Keratinocyte (primary cell): ENCODE results near the gene CCDC9B. TPM values are rescaled to one million over a fixed set of nuclear protein-coding genes. Genes with fewer than 3 reads are reported as not detected.

Source experiments
- DNase-seq: peaks from one replicate; pipeline ENCODE4 v3.0.0-alpha.2; 2011; ENCODE audit warnings: low read depth, missing footprints, low spot score
- FAIRE-seq: peaks from 2 replicates; lab custom pipeline; 2011; peaks lifted over from hg19 to GRCh38; lab: Jason Lieb, UNC
- H2AFZ ChIP-seq: 2 replicates; pipeline ENCODE4 v1.6.0; 2012; ENCODE audit warnings: low read length, control low read depth, inconsistent platforms; ENCODE audit not compliant: control insufficient read depth
- H3K27ac ChIP-seq: 2 replicates; pipeline ENCODE4 v1.5.1; 2011; ENCODE audit warnings: low read length; ENCODE audit not compliant: control insufficient read depth, insufficient read depth
- H3K27me3 ChIP-seq: 3 replicates; pipeline ENCODE4 v1.6.0; 2011; ENCODE audit warnings: low read length; ENCODE audit not compliant: control insufficient read depth, insufficient read depth; ENCODE audit errors: extremely low read depth
- H3K36me3 ChIP-seq, 2 experiments: 2 replicates in 1 of 2; 3 replicates in 1 of 2; pipeline ENCODE4 v1.5.1; 2011; ENCODE audit warnings: low read length in 2 of 2, mild to moderate bottlenecking in 1 of 2; ENCODE audit not compliant: control insufficient read depth in 2 of 2, insufficient read depth in 2 of 2; ENCODE audit errors: extremely low read depth in 1 of 2
- H3K4me1 ChIP-seq: 3 replicates; pipeline ENCODE4 v1.5.1; 2011; ENCODE audit warnings: low read length; ENCODE audit not compliant: control insufficient read depth, insufficient read depth; ENCODE audit errors: extremely low read depth
- H3K4me2 ChIP-seq: 3 replicates; pipeline ENCODE4 v1.6.0; 2011; ENCODE audit warnings: low read depth, low read length; ENCODE audit not compliant: control insufficient read depth, insufficient read depth; ENCODE audit errors: extremely low read depth
- H3K4me3 ChIP-seq, 3 experiments: fragments of 200-600 bp in 1 of 3; sonication (generic) in 1 of 3; 2 replicates in 2 of 3; 3 replicates in 1 of 3; pipeline ENCODE4 v1.5.1; 2011 to 2016; ENCODE audit warnings: low read length in 3 of 3, mild to moderate bottlenecking in 3 of 3, control low read depth in 2 of 3, inconsistent platforms in 1 of 3, low read depth in 1 of 3, mixed read lengths in 1 of 3, mixed run types in 1 of 3, moderate library complexity in 1 of 3; ENCODE audit not compliant: control insufficient read depth in 2 of 3, insufficient read depth in 2 of 3; ENCODE audit errors: extremely low read depth in 1 of 3
- H3K79me2 ChIP-seq: 2 replicates; pipeline ENCODE4 v1.6.0; 2012; ENCODE audit warnings: low read length; ENCODE audit not compliant: control insufficient read depth, insufficient read depth
- H3K9ac ChIP-seq: 3 replicates; pipeline ENCODE4 v1.6.0; 2011; ENCODE audit warnings: low read length; ENCODE audit not compliant: control insufficient read depth, insufficient read depth; ENCODE audit errors: extremely low read depth
- H3K9me1 ChIP-seq: 3 replicates; pipeline ENCODE4 v1.6.0; 2011; ENCODE audit warnings: low read length; ENCODE audit not compliant: control insufficient read depth, insufficient read depth; ENCODE audit errors: extremely low read depth
- H3K9me3 ChIP-seq: 2 replicates; pipeline ENCODE4 v1.5.1; 2012; ENCODE audit warnings: low read depth, low read length; ENCODE audit not compliant: control insufficient read depth
- H4K20me1 ChIP-seq: 3 replicates; pipeline ENCODE4 v1.6.0; 2011; ENCODE audit warnings: low read length; ENCODE audit not compliant: control insufficient read depth, insufficient read depth; ENCODE audit errors: extremely low read depth
- CTCF ChIP-seq, 3 experiments: IDR thresholded peaks in 1 of 3; conservative IDR thresholded peaks in 1 of 3; optimal IDR thresholded peaks in 1 of 3; 2 replicates in 2 of 3; 3 replicates in 1 of 3; pipeline versions ENCODE3 to v1.5.1; 2011; ENCODE audit warnings: low read length in 3 of 3, mild to moderate bottlenecking in 3 of 3, moderate library complexity in 2 of 3, control low read depth in 1 of 3, inconsistent platforms in 1 of 3; ENCODE audit not compliant: insufficient read depth in 2 of 3; ENCODE audit errors: extremely low read depth in 1 of 3
- EZH2 ChIP-seq: IDR thresholded peaks from one replicate; pipeline ENCODE4 v1.6.1; 2012; ENCODE audit warnings: inconsistent platforms, mild to moderate bottlenecking, low read length, moderate library complexity
- dilution Hi-C: fragments of 300-500 bp; cut with MboI; formaldehyde crosslinking; loops from one replicate; pipeline ENCODE4 v1.7.0; 2020; ENCODE audit warnings: low sequenced_read_pairs; ENCODE audit not compliant: extremely low pct_ligation_motif_present
- polyA plus RNA-seq, 5 experiments: library from polyadenylated mRNA; depleted of rRNA in 3 of 5; stranded (reverse) in 3 of 5; stranded (forward) in 1 of 5; unstranded in 1 of 5; fragments of >200 nt; gene quantifications; 1 replicate in 1 of 5; 2 replicates in 3 of 5; 3 replicates in 1 of 5; pipeline versions ENCODE4 v1.2.1 to v1.2.3, GENCODE V29; 2011 to 2012; ENCODE audit warnings: missing spikeins in 2 of 5, low read depth in 1 of 5, low replicate concordance in 1 of 5

The CCDC9B gene
- polyA plus RNA-seq, 1 donor (not counting 4 experiments of a cell fraction or from before 2014, with no cell fraction given) = 9.6 TPM

GRCh38 chr15:40347559-40348473, 7.1 kb upstream of the CCDC9B start:
- H4K20me1 ChIP-seq = no peaks in the 10 kb centered on the region
- H3K27me3 ChIP-seq = no peaks in the 10 kb centered on the region
- dilution Hi-C loops = no loop called here
- H3K27ac ChIP-seq = no peak overlapping the region
- H3K4me2 ChIP-seq = no peak overlapping the region
- FAIRE-seq = no peak
- H3K9me1 ChIP-seq = no peaks in the 10 kb centered on the region
- TF ChIP-seq EZH2 = no peak
- no peak for TF ChIP-seq CTCF (optimal IDR thresholded peaks at IDR 0.05 in 1 of 3, IDR thresholded peaks at IDR 0.05 in 1 of 3, conservative IDR thresholded peaks at IDR 0.05 in 1 of 3; ENCODE audit: extremely low read depth in 1 of 3, insufficient read depth in 2 of 3, low read length in 3 of 3)
- H3K4me3 ChIP-seq = no peak overlapping the region
- no peak overlapping the region for H3K9ac ChIP-seq
- no peaks in the 10 kb centered on the region for H3K79me2 ChIP-seq
- no peak for DNase-seq
- H3K36me3 ChIP-seq = no peaks in the 10 kb centered on the region
- peaks cover 20% of the 10 kb centered on the region for H3K4me1 ChIP-seq
- H3K9me3 ChIP-seq = no peaks in the 10 kb centered on the region
- H2AFZ ChIP-seq = no peak overlapping the region

- Histone ChIP-seq H4K20me1 (no peaks in the 10 kb centered on the region), H3K4me1 (peaks cover 28% of the 10 kb centered on the region), H3K4me3 (no peak overlapping the region), H3K9ac (no peak overlapping the region), H3K36me3 (no peaks in the 10 kb centered on the region), H3K4me2 (no peak overlapping the region), H3K9me3 (no peaks in the 10 kb centered on the region), H3K27me3 (no peaks in the 10 kb centered on the region), H3K9me1 (no peaks in the 10 kb centered on the region), H2AFZ (no peak overlapping the region), H3K27ac (no peak overlapping the region), H3K79me2 (no peaks in the 10 kb centered on the region)
- FAIRE-seq (no peak), DNase-seq (no peak)
- dilution Hi-C loops = no loop called here
- TF ChIP-seq EZH2 (no peak), CTCF (optimal IDR thresholded peaks at IDR 0.05 in 1 of 3, IDR thresholded peaks at IDR 0.05 in 1 of 3, conservative IDR thresholded peaks at IDR 0.05 in 1 of 3; ENCODE audit: extremely low read depth in 1 of 3, insufficient read depth in 2 of 3, low read length in 3 of 3) (no peak)
Measured at GRCh38 chr15:40346579-40347558, 6.1 kb upstream of the CCDC9B start.
